GM12874 (cell line): Measurements from ENCODE around the gene NKAIN4.

Source experiments
- TF ChIP-seq, protein P1 (sequence below): IDR thresholded peaks from 2 replicates; pipeline ENCODE4 v1.5.1; 2011; ENCODE audit warnings: low read depth, mild to moderate bottlenecking, control low read depth, low read length, moderate library complexity; ENCODE audit not compliant: insufficient read depth

NKAIN4 gene

GRCh38 chr20:63276956-63277355 is 22.7 kb upstream of the NKAIN4 start:
- TF ChIP-seq, protein P1, sequence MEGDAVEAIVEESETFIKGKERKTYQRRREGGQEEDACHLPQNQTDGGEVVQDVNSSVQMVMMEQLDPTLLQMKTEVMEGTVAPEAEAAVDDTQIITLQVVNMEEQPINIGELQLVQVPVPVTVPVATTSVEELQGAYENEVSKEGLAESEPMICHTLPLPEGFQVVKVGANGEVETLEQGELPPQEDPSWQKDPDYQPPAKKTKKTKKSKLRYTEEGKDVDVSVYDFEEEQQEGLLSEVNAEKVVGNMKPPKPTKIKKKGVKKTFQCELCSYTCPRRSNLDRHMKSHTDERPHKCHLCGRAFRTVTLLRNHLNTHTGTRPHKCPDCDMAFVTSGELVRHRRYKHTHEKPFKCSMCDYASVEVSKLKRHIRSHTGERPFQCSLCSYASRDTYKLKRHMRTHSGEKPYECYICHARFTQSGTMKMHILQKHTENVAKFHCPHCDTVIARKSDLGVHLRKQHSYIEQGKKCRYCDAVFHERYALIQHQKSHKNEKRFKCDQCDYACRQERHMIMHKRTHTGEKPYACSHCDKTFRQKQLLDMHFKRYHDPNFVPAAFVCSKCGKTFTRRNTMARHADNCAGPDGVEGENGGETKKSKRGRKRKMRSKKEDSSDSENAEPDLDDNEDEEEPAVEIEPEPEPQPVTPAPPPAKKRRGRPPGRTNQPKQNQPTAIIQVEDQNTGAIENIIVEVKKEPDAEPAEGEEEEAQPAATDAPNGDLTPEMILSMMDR = no peak

GRCh38 chr20:63275825-63276224 is 21.6 kb upstream of the NKAIN4 start:
- TF ChIP-seq, protein P1 = no peak

GRCh38 chr20:63274381-63275228 is 20.3 kb upstream of the NKAIN4 start:
- TF ChIP-seq, protein P1 = no peak

DNA sequence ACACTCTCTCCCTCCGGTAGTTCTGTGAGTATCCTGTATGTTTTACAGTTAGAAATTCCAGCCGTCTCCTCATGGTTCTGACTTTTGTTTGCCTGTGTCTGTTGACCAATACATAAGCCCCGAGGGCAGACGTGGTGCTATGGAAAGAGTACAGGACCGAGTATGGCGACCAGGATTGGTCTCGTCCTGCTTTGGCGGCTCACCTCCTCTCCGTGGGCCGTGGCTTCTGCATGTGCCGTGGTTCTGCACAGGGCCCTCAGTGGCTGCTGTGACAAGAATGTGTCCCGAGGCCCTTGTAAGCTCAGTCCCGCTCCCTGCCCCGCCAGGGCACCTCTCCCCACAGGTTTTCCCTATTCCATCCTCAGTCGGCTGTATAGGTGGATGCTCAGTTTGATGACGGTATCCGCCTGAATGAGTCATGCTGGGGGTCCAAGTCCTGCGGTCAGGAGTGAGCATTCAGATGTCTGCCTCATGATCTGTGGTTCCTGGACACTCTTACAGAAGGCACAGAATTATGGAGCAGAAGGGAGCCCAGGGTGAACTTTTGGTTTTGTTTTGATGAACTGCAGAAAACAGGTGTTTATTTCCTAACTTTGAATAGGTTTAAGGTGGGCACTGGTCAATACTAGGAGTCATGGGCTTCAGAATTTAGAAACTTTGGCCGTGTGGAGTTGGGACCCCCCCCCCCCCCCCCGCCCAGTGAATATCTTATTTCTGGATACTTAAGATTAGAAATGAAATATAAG is 19.5 kb upstream of the NKAIN4 start:
- TF ChIP-seq, protein P1 = no peak

DNA sequence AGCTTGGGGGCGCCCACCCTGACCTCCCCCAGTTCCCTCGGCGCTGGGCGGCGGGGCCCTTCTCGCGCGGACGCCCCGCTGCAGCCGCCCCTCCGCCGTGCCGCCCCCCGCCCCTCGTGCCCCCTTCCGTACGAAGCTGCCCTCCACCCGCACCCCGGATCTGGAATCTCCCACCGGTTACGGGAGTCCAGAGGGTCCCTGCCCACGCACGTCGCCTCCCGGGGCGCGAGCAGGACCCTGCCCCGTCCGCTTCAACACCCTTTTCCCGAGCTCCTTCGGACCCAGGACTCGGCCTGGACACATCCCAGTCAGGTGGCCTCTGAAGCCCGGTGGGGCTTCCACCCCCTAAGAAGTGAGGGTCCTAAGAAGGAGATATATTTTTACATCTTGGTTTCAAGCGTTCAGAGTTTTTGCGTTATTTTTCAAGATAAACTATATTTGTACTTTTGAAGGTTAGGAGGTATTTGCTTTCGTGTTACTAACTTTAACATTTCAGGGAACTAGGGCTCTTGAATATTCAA is 18.9 kb upstream of the NKAIN4 start:
- TF ChIP-seq, protein P1 = no peak

DNA sequence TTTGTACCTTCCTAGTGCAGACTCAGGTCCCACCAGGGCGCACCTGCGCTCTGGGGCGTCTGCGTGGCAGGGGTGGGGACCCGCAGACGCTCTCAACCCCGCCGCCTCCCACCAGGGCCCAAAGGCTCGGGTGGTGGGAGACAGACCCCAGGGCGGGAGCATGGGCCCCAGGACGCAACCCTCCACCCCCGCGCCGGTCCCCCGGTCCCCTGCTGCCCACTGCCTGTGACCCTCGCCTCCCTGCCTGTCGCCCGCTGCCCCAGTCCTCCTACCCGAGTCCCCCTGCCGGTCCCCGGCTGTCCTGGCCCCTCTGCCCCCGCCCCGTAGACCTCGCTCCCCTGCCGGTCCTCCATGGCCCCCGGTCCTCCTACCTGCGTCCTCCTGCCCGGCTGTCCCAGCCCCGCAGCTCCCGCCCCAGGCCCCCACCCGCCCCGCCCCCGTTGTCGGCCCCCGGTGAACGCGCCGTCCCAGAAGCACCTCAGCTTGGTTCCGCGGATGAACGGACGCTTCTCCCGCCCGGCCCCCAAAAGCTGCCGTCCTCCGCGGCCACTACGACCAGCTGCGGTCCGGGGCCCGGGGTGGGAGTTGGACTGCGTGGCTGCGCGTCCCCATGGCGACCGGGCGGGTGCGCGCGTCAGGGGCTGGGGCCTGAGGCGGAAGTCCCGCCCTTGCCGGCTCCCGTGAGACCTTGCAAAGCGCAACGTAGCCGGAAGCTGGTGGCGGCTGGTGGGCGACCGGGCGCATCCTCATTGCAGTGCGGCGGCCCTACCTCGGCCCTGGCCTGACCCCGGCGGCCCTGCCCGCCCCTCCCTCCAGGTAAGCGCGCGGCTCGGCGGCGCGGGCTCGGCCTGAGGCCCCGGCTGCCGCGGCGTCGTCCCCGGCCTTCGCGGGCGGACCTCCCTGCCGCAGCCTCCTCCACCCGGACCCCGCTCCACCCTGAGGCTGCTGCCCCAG is 18.1 kb upstream of the NKAIN4 start, which contains the start of gene ARFGAP1:
Gene ARFGAP1, plus strand, starts transcription at position 709 of the 954 bp plus-strand sequence. CDS start 2,768 bp downstream, outside the sequence.
- TF ChIP-seq, protein P1 = no peak
